ENCODE measurements around the gene UVRAG. TPM values are rescaled to one million over a fixed set of nuclear protein-coding genes. Genes with fewer than 3 reads are reported as not detected.

The UVRAG gene
- total and polyA plus RNA-seq, 10 donors: 13.8 to 80.8 (median 42.9) TPM

GRCh38 chr11:76048763-76049162, 233.8 kb downstream of the UVRAG start:
- TF ChIP-seq POLR2A (IDR thresholded peaks at IDR 0.05): no peak
- TF ChIP-seq CTCF (IDR thresholded peaks at IDR 0.05 in 8 of 11, conservative IDR thresholded peaks at IDR 0.05 in 3 of 11): no peak
- TF ChIP-seq POLR2AphosphoS5 (IDR thresholded peaks at IDR 0.05): no peak
- intact Hi-C loops (cut with DNase I; ENCODE audit: low total_unique reads): no loop called here
- no peak overlapping the region for H3K4me3 ChIP-seq
- H3K4me1 ChIP-seq: peaks cover 0 to 23% (median 2%) of the 10 kb centered on the region in 6 donors
- 95 to 100% (median 99%) methylated on average over 5 of the region's 5 CpGs for WGBS, 5 donors
- peaks cover 8 to 48% (median 29%) of the 10 kb centered on the region in 8 donors for H3K9me3 ChIP-seq
- H3K27me3 ChIP-seq (replicated peaks in 1 of 7): no peaks in the 10 kb centered on the region
- no peak overlapping the region for H3K27ac ChIP-seq
- DNase-seq: no peak
- H3K36me3 ChIP-seq: peaks cover 0 to 71% (median 1%) of the 10 kb centered on the region in 6 donors

- Histone ChIP-seq H3K27ac (no peak overlapping the region), H3K36me3 (peaks cover 0 to 72% (median 1%) of the 10 kb centered on the region in 6 donors), H3K4me3 (no peak overlapping the region), H3K27me3 (replicated peaks in 1 of 7) (no peaks in the 10 kb centered on the region), H3K4me1 (peaks cover 0 to 15% (median 2%) of the 10 kb centered on the region in 6 donors), H3K9me3 (peaks cover 8 to 48% (median 29%) of the 10 kb centered on the region in 8 donors)
- intact Hi-C loops (cut with DNase I; ENCODE audit: low total_unique reads): no loop called here
- no peak for TF ChIP-seq CTCF (IDR thresholded peaks at IDR 0.05 in 8 of 11, conservative IDR thresholded peaks at IDR 0.05 in 3 of 11)
- no peak for TF ChIP-seq POLR2AphosphoS5 (IDR thresholded peaks at IDR 0.05)
- no peak for TF ChIP-seq POLR2A (IDR thresholded peaks at IDR 0.05)
- WGBS, 5 donors: 92 to 98% (median 94%) methylated on average over 3 of the region's 3 CpGs
- DNase-seq: no peak
Measured at GRCh38 chr11:76049511-76049910, 234.5 kb downstream of the UVRAG start.

- no peak for DNase-seq
- intact Hi-C loops (cut with DNase I; ENCODE audit: low total_unique reads): no loop called here
- H3K27ac ChIP-seq: no peak overlapping the region
- peaks cover 0 to 58% (median 1%) of the 10 kb centered on the region in 6 donors for H3K36me3 ChIP-seq
- H3K9me3 ChIP-seq: peaks cover 8 to 37% (median 25%) of the 10 kb centered on the region in 8 donors
- H3K27me3 ChIP-seq (replicated peaks in 1 of 7): no peaks in the 10 kb centered on the region
- no peak overlapping the region for H3K4me3 ChIP-seq
- 91 to 98% (median 97%) methylated on average over 2 of the region's 2 CpGs for WGBS, 5 donors
- no peak for TF ChIP-seq POLR2A (IDR thresholded peaks at IDR 0.05)
- H3K4me1 ChIP-seq: no peaks in the 10 kb centered on the region
Measured at GRCh38 chr11:76051937-76052336, 236.9 kb downstream of the UVRAG start.

GRCh38 chr11:76054330-76054729, 239.3 kb downstream of the UVRAG start:
- intact Hi-C loops (cut with DNase I; ENCODE audit: low total_unique reads): no loop called here
- no peak for TF ChIP-seq CTCF (IDR thresholded peaks at IDR 0.05 in 8 of 11, conservative IDR thresholded peaks at IDR 0.05 in 3 of 11)
- TF ChIP-seq POLR2AphosphoS5 (IDR thresholded peaks at IDR 0.05): no peak
- no peak for TF ChIP-seq POLR2A (IDR thresholded peaks at IDR 0.05)
- Histone ChIP-seq H3K4me1 (no peaks in the 10 kb centered on the region), H3K27me3 (replicated peaks in 1 of 7) (no peaks in the 10 kb centered on the region), H3K36me3 (peaks cover 0 to 34% (median 0%) of the 10 kb centered on the region in 6 donors), H3K27ac (no peak overlapping the region), H3K4me3 (no peak overlapping the region), H3K9me3 (peaks cover 0 to 13% (median 4%) of the 10 kb centered on the region in 8 donors)
- no peak for DNase-seq
- WGBS, 5 donors: 85 to 92% (median 89%) methylated on average over 3 of the region's 3 CpGs

- H3K9me3 ChIP-seq: no peaks in the 10 kb centered on the region
- peaks cover 0 to 44% (median 7%) of the 10 kb centered on the region in 6 donors for H3K36me3 ChIP-seq
- no peak overlapping the region for H3K27ac ChIP-seq
- no peaks in the 10 kb centered on the region for H3K27me3 ChIP-seq (replicated peaks in 1 of 7)
- TF ChIP-seq POLR2AphosphoS5 (IDR thresholded peaks at IDR 0.05) (no peak), POLR2A (IDR thresholded peaks at IDR 0.05) (no peak), CTCF (IDR thresholded peaks at IDR 0.05 in 8 of 11, conservative IDR thresholded peaks at IDR 0.05 in 3 of 11) (no peak)
- H3K4me3 ChIP-seq: no peak overlapping the region
- 81 to 97% (median 88%) methylated on average over 1 of the region's 1 CpG for WGBS, 5 donors
- no peaks in the 10 kb centered on the region for H3K4me1 ChIP-seq
- intact Hi-C loops (cut with DNase I; ENCODE audit: low total_unique reads): no loop called here
- no peak for DNase-seq
Measured at GRCh38 chr11:76056876-76057275, 241.9 kb downstream of the UVRAG start.

Data from spleen (tissue), 11 donors.